Mammary epithelial cell (primary cell): ENCODE results near the gene SNX33.

Experiments
- EZH2 ChIP-seq: IDR thresholded peaks from 2 replicates; pipeline ENCODE4 v1.6.1; 2012; ENCODE audit warnings: low read length, inconsistent platforms, borderline replicate concordance
- TF ChIP-seq, protein P1 (sequence below), 2 donors: IDR thresholded peaks in 1 of 2; conservative IDR thresholded peaks in 1 of 2; 2 replicates each; pipeline ENCODE4 v1.5.1; 2011 to 2012; ENCODE audit warnings: inconsistent platforms in 2 of 2, low read length in 2 of 2, mild to moderate bottlenecking in 2 of 2, control low read depth in 1 of 2, low read depth in 1 of 2; ENCODE audit not compliant: insufficient read depth in 1 of 2; ENCODE audit errors: extremely low read depth in 1 of 2

- TF ChIP-seq, protein P1, sequence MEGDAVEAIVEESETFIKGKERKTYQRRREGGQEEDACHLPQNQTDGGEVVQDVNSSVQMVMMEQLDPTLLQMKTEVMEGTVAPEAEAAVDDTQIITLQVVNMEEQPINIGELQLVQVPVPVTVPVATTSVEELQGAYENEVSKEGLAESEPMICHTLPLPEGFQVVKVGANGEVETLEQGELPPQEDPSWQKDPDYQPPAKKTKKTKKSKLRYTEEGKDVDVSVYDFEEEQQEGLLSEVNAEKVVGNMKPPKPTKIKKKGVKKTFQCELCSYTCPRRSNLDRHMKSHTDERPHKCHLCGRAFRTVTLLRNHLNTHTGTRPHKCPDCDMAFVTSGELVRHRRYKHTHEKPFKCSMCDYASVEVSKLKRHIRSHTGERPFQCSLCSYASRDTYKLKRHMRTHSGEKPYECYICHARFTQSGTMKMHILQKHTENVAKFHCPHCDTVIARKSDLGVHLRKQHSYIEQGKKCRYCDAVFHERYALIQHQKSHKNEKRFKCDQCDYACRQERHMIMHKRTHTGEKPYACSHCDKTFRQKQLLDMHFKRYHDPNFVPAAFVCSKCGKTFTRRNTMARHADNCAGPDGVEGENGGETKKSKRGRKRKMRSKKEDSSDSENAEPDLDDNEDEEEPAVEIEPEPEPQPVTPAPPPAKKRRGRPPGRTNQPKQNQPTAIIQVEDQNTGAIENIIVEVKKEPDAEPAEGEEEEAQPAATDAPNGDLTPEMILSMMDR (conservative IDR thresholded peaks at IDR 0.05 in 1 of 2, IDR thresholded peaks at IDR 0.05 in 1 of 2; ENCODE audit: extremely low read depth in 1 of 2, insufficient read depth in 1 of 2, low read depth in 1 of 2, low read length in 2 of 2) = no peak
- no peak for TF ChIP-seq EZH2
Measured at GRCh38 chr15:75687486-75688277, 40.0 kb downstream of the SNX33 start.
